Stimulated activated naive CD4-positive, alpha-beta T cell (primary cell): ENCODE measurements around the gene IFITM2.
A peak's percentile ranks its signal among the peaks of the same experiment; 100 is the strongest.

Experiments used
- DNase-seq, 6 experiments: peaks; one replicate each; lab custom pipeline; 2025; lab: John Stamatoyannopoulos, UW

Gene IFITM2

GRCh38 chr11:293271-293851 lies 14.3 kb upstream of the IFITM2 start:
- no peak for DNase-seq

GRCh38 chr11:293852-294661 lies 13.6 kb upstream of the IFITM2 start:
- DNase-seq, result no peak

- DNase-seq, result no peak
Measured at GRCh38 chr11:294780-295179, 12.8 kb upstream of the IFITM2 start.

GRCh38 chr11:295351-296170 lies 12.1 kb upstream of the IFITM2 start:
- DNase-seq, result no peak

DNA sequence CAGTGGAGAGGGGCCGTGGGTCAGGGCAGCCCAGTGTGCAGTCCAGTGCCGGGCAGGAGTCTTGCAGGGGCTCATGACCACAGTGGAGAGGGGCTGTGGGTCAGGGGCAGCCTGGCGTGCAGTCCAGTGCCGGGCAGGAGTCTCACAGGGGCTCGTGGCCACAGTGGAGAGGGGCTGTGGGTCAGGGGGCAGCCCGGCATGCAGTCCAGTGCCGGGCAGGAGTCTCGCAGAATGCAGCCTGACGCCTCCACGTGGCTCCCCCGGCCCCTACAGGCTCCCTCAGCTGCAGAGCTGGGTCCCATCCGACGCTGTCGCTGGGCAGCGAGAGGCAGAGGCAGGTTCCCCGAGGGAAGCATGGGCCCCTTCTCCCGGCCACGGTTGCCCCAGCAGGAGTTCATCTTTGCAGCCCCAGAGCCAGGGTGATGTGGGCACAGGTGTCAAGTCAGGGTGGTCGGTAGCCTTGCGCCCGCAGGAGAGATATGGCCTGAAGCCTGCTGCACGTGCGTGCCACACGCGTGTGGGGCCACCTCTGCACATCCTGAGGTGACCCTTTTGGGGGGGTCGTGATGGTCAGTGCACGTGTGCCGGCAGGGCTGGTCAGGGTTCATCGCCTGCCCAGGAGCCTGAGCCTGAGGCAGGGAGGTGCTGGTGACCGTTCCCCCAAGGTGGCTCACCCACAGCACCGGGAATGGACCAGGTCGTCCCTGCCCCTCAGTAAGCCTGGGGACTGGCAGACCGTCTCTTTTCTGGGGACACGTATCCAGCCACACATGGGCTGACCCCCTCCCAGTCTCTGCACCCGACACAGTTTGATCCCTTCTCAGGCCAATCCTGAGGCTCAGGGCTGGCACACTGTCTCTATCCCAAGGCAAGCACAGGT lies 11.2 kb upstream of the IFITM2 start:
- DNase-seq, result no peak

DNA sequence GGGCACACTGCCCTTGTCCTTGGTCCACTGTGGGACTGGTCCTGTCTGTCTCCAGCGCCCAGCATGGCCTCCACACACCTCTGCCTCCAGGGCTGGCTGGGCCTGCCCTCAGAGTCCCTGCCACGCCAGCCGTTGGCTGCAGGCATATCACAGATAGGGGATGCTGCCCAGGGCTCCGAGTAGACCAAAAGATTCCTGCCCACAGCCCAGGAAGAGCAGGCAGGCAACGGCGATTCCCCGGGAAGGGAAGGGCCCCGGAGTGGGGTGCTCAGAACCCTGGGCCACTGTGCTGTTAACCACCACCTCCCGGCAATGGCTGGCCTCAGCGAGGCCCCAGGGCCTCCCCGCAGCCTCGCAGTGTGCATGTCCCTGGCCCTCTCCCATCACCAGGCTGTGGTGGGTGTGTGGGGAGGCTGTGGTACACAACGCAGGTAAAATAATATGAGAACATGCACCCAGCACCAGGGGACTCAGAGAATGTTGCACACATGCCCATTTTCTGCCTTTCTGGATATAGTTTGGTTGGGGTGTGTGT lies 10.5 kb upstream of the IFITM2 start:
- no peak for DNase-seq

- no peak for DNase-seq
Measured at GRCh38 chr11:297586-298405, 9.8 kb upstream of the IFITM2 start.

GRCh38 chr11:298406-299065 lies 9.1 kb upstream of the IFITM2 start:
- DNase-seq, result no peak

- DNase-seq, result no peak
Measured at GRCh38 chr11:299081-299891, 8.3 kb upstream of the IFITM2 start, which contains the start of gene IFITM5. IFITM5 (minus strand) TSS chr11:299526; CDS start chr11:299490, 36 bp downstream.

DNA sequence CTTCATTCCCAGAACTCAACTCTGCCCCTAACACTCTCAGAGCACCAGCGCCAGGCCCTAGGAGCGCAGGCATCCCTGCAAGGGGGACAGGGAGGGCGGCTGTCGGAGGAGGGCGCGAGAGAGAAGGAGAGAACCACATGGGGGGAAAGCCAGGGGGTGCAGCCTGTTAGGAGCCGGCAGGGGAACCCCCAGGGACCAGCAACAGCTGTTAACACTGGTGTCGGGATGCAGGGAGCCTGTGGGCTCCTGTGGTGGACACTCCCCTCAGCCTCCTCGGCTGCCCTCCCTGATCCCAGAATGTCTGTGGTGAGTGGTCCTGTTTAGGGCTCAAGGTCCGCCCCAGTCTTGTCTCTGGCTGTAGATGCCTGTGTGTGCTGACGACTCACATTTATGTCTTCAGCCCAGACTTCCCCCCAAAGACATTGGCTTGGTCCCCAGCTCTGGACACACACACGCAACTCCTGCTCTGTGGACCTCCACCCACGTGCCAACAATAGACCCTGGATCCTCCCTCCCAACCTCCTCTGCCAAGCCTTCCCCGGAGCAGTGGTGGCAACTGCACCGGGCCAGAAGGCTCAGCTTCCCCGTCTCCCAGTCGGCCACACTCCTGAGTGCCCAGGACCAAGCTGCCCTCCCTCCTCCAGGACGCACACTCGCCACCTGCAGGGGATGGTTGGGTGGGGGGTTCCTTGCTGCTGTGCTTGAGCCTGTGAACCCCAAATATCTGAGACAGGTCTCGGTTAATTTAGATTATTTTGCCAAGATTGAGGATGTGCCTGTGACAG lies 7.5 kb upstream of the IFITM2 start:
- peak in 2 of 6 experiments; percentile 25 to 32 for DNase-seq

- no peak for DNase-seq
Measured at GRCh38 chr11:303363-303762, 4.3 kb upstream of the IFITM2 start.

DNA sequence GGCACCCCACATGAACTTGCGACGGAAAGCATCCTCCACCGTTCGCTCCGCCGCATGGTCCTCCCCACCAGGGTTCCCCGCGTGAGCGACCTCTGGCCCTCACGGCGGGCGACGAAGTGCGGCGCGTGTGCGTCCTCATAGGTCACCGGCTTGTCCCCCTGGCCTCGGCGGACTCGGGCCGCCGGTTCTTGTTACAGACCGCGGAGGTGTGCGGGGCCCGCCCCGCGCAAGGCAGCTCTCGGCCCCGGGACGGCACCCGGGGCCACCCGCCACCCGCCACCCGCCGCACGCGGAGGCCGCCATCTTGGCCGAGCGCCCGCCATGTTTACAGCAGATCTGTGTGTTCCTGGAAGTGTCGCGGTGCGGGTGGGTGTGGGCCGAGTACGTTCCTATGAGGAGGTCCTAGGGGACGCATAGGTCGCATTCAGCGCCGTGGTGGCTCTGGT lies 3.5 kb upstream of the IFITM2 start:
- DNase-seq, result no peak

DNA sequence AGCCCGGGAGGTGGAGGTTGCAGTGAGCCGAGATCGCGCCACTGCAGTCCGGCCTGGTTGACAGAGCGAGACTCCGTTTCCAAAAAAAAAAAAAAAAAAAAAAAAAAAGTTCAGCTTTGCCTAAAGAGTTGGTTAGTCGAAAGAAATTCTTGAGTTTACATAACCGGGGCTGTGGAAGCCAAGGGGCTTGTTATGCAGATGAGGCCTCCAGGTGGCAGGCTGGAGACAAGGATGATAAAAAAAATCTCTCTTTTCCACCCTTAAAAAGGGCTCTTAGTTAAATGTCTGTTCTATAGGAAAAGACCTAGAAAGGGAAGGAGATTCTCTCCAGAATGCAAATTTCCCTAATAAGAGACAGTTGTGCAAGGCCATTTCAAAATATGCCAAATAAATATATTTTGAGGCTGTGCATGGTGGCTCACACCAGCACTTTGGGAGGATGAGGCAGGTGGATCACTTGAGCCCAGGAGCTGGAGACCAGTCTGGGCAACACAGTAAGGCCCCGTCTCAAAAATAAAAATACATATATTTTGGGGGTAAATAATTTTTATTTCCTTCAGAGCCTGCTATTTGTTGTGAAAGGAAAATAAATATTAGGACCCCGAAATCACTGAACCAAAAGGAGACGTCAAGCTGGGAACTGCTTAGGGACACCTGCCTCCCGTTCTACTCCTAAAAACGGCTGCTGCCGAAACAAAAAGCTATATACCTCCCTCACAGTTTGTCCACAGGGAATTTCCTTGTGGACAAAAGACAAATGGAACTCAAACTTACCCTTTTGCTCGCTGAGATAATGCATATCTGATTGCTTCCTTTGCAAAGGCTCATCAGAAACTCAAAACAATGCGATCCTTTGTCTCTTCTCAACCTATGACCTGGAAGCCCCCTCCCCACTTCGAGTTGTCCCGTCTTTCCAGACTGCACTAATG lies 2.4 kb upstream of the IFITM2 start:
- peak; percentile 49 to 77 (median 62) for DNase-seq

- no peak for DNase-seq
Measured at GRCh38 chr11:305844-306211, 1.8 kb upstream of the IFITM2 start.

GRCh38 chr11:306645-307371 lies 808 bp upstream of the IFITM2 start:
- no peak for DNase-seq
